ENCODE results near the gene SRPRB. TPM values are rescaled to one million over a fixed set of nuclear protein-coding genes. Genes with fewer than 3 reads are reported as not detected.

SRPRB gene
- total and polyA plus RNA-seq, 2 donors (not counting 3 experiments of a cell fraction or from before 2014, with no cell fraction given), result 22.7 to 69.2 TPM

DNA sequence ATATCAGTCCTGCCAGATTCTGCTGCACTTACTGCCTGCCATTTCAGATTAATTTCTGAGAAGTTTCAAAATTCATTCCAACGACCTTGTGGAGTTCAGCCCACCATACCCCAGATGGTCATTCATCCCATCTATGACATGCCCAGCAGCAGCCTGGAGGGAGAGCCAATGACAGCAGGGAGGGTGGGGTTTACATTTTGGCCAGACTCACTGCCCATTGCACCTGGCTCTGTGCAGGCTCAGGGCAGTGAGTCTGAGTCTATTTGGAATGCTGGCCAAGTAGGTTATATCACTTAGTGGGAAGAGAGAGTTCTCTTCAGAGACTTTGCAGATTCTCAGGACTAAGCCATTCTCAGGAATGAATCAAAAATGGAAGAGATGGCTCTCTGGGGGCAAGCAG, 21.5 kb downstream of the SRPRB start:
- dilution Hi-C loops (cut with MboI; ENCODE audit: extremely low pct_ligation_motif_present, low sequenced_read_pairs), result no loop called here
- ChIA-PET POLR2A (no interaction called here), CTCF (interaction anchor here (1.5 kb wide), 1 partner anchor 385 kb away, joined by 5 read pairs; no protein-coding TSS in a partner anchor)
- Histone ChIP-seq H4K20me1 (replicated peaks; ENCODE audit: control insufficient read depth, extremely low read depth, insufficient read depth, low read length) (no peaks in the 10 kb centered on the region), H3K27me3 (ENCODE audit: control insufficient read depth in 2 of 2, insufficient read depth in 2 of 2, low read length in 2 of 2) (no peaks in the 10 kb centered on the region), H3K27ac (ENCODE audit: insufficient read depth, low read depth, low read length) (no peak overlapping the region), H3K4me1 (ENCODE audit: control insufficient read depth, extremely low read depth, insufficient read depth, low read length) (no peaks in the 10 kb centered on the region), H3K9ac (replicated peaks; ENCODE audit: extremely low read depth, insufficient read depth, low read length) (no peak overlapping the region), H3K9me1 (replicated peaks; ENCODE audit: control insufficient read depth, extremely low read depth, insufficient read depth, low read length) (no peaks in the 10 kb centered on the region), H3K36me3 (ENCODE audit: control insufficient read depth in 2 of 2, extremely low read depth in 1 of 2, insufficient read depth in 2 of 2, low read length in 2 of 2) (peaks cover 0 to 3% of the 10 kb centered on the region in 2 experiments), H2AFZ (ENCODE audit: low read depth, low read length) (no peak overlapping the region), H3K9me3 (replicated peaks; ENCODE audit: control insufficient read depth, insufficient read depth, low read length) (no peaks in the 10 kb centered on the region), H3K79me2 (ENCODE audit: control insufficient read depth, insufficient read depth, low read length) (no peaks in the 10 kb centered on the region), H3K4me3 (replicated peaks in 1 of 3; ENCODE audit: insufficient read depth in 1 of 3, low read depth in 1 of 3, low read length in 3 of 3) (no peak overlapping the region), H3K4me2 (ENCODE audit: insufficient read depth, low read length) (no peak overlapping the region)
- intact Hi-C loops (cut with micrococcal nuclease), result no loop called here
- FAIRE-seq, result no peak
- DNase-seq (ENCODE audit: low read depth, low spot score), result no peak
- BruUV-seq (replicated peaks), result no TSS peak
- TF ChIP-seq POLR2A (IDR thresholded peaks at IDR 0.05; ENCODE audit: low read depth, low read length) (no peak), FOS (IDR thresholded peaks at IDR 0.05; ENCODE audit: borderline replicate concordance, insufficient read depth, low read length) (no peak)

DNA sequence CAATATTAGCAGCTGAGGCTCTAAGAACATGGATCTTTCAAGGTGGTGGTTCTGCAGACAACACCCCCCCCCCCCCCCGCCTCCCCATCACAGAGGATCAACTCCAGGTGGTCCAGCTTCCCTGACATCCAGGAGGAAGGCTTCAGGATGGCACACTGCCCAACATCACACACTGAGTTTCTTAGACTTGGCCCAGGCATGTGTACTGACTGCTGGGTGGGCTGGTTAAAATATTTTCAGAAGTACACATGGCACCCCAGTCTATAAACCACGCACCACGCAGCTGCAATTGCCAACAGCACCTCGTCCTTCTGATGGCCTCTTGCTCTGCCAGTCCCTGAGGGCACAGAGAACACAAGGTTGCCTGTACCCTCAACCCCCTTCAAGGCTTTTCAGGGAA, 22.1 kb downstream of the SRPRB start:
- DNase-seq (ENCODE audit: low read depth, low spot score), result no peak
- CTCF ChIA-PET, result interaction anchor here (1.5 kb wide), 1 partner anchor 384 kb away, joined by 5 read pairs; no protein-coding TSS in a partner anchor
- dilution Hi-C loops (cut with MboI; ENCODE audit: extremely low pct_ligation_motif_present, low sequenced_read_pairs), result no loop called here

More for the DNA sequence above, 22.1 kb downstream of the SRPRB start:
- no peak overlapping the region for H3K4me3 ChIP-seq (replicated peaks in 1 of 3; ENCODE audit: insufficient read depth in 1 of 3, low read depth in 1 of 3, low read length in 3 of 3)
- H3K4me2 ChIP-seq (ENCODE audit: insufficient read depth, low read length), result no peak overlapping the region
- no peak overlapping the region for H3K9ac ChIP-seq (replicated peaks; ENCODE audit: extremely low read depth, insufficient read depth, low read length)
- TF ChIP-seq POLR2A (IDR thresholded peaks at IDR 0.05; ENCODE audit: low read depth, low read length) (no peak), EZH2 (IDR thresholded peaks at IDR 0.05; ENCODE audit: borderline replicate concordance, low read depth, low read length, severe bottlenecking) (no peak), FOS (IDR thresholded peaks at IDR 0.05; ENCODE audit: borderline replicate concordance, insufficient read depth, low read length) (no peak), POLR2AphosphoS5 (IDR thresholded peaks at IDR 0.05; ENCODE audit: insufficient read depth, low read depth, low read length) (no peak), JUN (IDR thresholded peaks at IDR 0.05; ENCODE audit: borderline replicate concordance, insufficient read depth, insufficient read length, low read depth) (no peak), MYC (IDR thresholded peaks at IDR 0.05; ENCODE audit: low read depth, low read length) (no peak), GATA2 (IDR thresholded peaks at IDR 0.05; ENCODE audit: insufficient read depth, insufficient read length, low read depth, low read length) (no peak)
- TF ChIP-seq, protein P1, sequence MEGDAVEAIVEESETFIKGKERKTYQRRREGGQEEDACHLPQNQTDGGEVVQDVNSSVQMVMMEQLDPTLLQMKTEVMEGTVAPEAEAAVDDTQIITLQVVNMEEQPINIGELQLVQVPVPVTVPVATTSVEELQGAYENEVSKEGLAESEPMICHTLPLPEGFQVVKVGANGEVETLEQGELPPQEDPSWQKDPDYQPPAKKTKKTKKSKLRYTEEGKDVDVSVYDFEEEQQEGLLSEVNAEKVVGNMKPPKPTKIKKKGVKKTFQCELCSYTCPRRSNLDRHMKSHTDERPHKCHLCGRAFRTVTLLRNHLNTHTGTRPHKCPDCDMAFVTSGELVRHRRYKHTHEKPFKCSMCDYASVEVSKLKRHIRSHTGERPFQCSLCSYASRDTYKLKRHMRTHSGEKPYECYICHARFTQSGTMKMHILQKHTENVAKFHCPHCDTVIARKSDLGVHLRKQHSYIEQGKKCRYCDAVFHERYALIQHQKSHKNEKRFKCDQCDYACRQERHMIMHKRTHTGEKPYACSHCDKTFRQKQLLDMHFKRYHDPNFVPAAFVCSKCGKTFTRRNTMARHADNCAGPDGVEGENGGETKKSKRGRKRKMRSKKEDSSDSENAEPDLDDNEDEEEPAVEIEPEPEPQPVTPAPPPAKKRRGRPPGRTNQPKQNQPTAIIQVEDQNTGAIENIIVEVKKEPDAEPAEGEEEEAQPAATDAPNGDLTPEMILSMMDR (IDR thresholded peaks at IDR 0.05; ENCODE audit: extremely low read depth in 1 of 2, insufficient read depth in 1 of 2, low read depth in 1 of 2, low read length in 2 of 2), result no peak
- TF ChIP-seq, protein P2, sequence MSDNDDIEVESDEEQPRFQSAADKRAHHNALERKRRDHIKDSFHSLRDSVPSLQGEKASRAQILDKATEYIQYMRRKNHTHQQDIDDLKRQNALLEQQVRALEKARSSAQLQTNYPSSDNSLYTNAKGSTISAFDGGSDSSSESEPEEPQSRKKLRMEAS (IDR thresholded peaks at IDR 0.05; ENCODE audit: insufficient read depth, insufficient read length), result no peak
- no peak overlapping the region for H2AFZ ChIP-seq (ENCODE audit: low read depth, low read length)
- H3K4me1 ChIP-seq (ENCODE audit: control insufficient read depth, extremely low read depth, insufficient read depth, low read length), result no peaks in the 10 kb centered on the region
- H3K9me3 ChIP-seq (replicated peaks; ENCODE audit: control insufficient read depth, insufficient read depth, low read length), result no peaks in the 10 kb centered on the region
- no peaks in the 10 kb centered on the region for H3K27me3 ChIP-seq (ENCODE audit: control insufficient read depth in 2 of 2, insufficient read depth in 2 of 2, low read length in 2 of 2)
- H4K20me1 ChIP-seq (replicated peaks; ENCODE audit: control insufficient read depth, extremely low read depth, insufficient read depth, low read length), result no peaks in the 10 kb centered on the region
- POLR2A ChIA-PET, result no interaction called here
- BruUV-seq (replicated peaks), result no TSS peak
- H3K27ac ChIP-seq (ENCODE audit: insufficient read depth, low read depth, low read length), result no peak overlapping the region
- H3K36me3 ChIP-seq (ENCODE audit: control insufficient read depth in 2 of 2, extremely low read depth in 1 of 2, insufficient read depth in 2 of 2, low read length in 2 of 2), result no peaks in the 10 kb centered on the region
- H3K9me1 ChIP-seq (replicated peaks; ENCODE audit: control insufficient read depth, extremely low read depth, insufficient read depth, low read length), result no peaks in the 10 kb centered on the region
- intact Hi-C loops (cut with micrococcal nuclease), result no loop called here
- H3K79me2 ChIP-seq (ENCODE audit: control insufficient read depth, insufficient read depth, low read length), result no peaks in the 10 kb centered on the region
- no peak for FAIRE-seq
